IPS-NIHi7 (cell line): Measurements from ENCODE around the gene FOSL1.

Experiments used
- DNase-seq: peaks from one replicate; pipeline ENCODE4 v3.0.0; 2012; ENCODE audit warnings: mixed read lengths; ENCODE audit errors: extremely low spot score

FOSL1 gene

GRCh38 chr11:65882120-65883057 lies 17.8 kb downstream of the FOSL1 start:
- no peak for DNase-seq

GRCh38 chr11:65880844-65881421 lies 19.3 kb downstream of the FOSL1 start:
- no peak for DNase-seq

DNA sequence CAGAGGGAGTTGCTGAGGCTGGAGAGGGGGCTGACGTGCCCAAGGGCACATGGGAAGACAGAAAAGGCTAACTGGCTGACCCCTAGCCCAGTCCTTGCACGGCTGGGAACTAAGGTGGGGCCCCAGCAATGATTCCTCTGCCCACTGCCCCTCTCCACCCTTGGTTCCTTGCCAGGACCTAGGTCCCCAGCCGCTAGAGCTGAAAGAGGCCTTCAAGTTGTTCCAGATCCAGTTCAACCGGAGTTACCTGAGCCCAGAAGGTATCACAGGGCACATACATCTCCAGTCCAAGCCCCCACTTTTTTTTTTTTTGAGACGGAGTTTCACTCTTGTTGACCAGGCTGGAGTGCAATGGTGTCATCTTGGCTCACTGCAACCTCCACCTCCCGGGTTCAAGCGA lies 20.2 kb downstream of the FOSL1 start:
- DNase-seq: no peak

GRCh38 chr11:65879617-65880016 lies 20.6 kb downstream of the FOSL1 start, which contains the start of gene CTSW:
Gene CTSW, plus strand, starts transcription at chr11:65879837. Its CDS starts 18 bp downstream, at chr11:65879855.
- DNase-seq: no peak

DNA sequence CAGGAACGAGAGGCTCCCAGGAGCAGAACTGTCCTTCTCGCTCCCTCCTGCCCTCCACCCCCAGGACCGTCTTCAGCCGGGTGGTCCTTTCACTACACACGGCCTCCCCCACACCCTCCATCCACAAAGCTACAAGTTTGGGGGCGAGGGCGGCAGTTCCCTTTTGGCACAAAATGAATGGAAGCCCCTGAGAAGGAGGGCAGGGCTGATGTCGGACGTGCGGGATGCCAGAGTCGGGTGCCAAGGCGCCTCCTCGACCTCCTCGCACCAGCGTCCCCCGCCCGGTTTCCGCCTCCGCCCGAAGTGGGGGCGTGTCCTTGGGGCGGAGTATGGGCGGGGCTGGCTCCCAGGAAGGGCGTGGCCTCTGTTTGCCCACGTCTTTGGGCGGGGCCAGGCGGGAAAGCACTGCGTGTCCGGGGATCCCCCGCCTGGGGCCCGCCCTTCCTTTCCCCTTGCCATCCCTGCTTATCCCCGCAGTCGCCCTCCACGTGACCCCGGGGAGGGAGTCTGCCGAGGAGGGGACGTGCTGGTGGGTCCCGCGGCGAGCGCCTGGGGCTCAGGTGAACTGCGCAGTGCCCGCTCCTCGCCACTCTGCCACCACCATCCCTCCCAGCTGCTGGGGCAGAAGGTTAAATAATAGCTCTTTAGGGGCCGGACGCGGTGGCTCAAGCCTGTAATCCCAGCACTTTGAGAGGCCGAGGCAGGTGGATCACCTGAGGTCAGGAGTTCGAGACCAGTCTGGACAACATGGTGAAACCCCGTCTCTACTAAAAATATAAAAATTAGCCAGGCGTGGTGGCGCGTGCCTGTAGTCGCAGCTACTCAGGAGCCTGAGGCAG lies 26.7 kb downstream of the FOSL1 start:
- peak; percentile 94 for DNase-seq

DNA sequence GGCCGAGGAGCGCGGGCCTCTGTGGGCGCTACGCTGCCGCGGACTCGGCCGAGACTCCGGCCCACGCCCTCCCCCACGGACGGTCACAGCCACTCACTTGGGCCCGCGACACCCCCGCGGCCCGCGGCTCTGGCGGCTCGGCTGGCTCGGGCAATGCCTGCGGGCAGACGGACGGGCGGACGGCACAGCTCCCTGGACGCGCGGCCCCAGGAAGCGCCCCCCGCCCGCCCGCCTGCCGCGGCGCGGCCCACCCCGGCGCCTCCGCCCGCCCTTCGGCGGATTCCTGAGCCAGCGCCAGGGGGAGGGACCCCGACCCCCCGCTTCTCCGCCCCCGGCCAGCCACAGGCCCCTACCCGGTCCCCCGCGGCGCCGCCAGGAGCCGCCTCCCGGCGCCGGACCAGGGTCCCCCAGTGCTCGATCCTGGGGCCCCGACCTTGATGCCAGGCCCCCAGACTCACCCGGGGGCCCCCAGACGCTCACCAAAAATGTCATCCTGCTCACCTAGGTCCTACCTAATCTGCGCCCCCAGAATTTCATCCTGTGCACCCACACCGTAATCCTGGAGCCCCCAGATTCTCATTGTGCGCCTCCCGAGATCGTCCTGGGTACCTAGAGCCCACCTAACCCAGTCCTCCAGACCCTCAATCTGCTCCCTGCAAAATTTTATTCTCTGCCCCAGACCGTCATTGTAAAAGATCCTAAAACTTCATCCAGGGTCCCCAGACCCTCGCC lies 27.4 kb downstream of the FOSL1 start, which contains the start of gene EFEMP2:
Gene EFEMP2 (minus strand): TSS at position 215 of the 732 bp plus-strand sequence. CDS start 446 bp downstream, outside the sequence.
- peak; percentile 48 for DNase-seq

- peak; percentile 42 for DNase-seq
Measured at GRCh38 chr11:65871811-65872548, 28.2 kb downstream of the FOSL1 start.

DNA sequence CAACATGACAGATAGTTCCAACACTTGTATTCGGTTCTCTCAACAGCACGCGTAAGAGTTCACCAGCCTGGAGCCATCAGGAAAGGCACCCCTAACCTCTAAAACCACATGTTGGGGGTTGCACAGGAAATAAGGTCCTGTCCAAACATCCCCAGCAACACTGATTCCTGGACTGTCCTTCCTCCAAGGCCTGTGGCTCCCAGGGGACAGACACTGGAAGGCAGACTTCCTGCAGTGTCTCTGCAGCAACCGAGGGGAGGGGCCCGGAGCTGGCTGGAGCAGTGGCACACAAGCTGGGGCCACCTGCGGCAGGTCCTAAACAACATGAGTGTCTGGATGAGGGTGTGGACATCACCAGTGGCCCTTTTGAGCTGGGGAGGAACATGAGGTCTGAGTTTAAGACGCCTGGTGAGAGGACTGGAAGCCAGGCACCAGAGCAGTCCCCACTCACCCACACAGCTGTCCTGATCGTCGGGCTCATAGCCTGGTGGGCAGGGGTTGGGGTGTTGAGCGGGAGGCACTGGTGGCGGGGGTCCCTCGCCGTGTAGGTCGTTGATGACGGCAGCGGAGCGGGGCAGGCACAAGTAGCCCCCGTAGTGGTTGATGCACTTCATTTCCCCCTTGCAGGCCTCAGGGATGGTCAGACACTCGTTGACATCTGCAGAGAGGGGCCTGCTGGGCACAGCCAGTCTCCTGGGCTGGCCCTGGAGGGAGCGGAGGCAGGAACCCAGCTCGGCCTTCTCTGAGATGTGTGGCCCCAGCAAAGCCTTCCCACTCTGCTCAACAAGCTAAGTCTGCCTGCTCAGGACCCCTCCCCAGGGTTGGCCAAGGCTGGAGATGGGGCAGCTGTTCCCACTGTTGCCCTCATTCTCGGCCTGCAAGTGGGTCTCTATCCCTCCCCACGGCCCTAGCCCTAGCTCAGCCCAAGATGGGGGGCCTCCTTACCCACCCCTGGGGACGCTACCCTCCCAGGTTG lies 29.2 kb downstream of the FOSL1 start:
- no peak for DNase-seq

- no peak for DNase-seq
Measured at GRCh38 chr11:65870307-65870658, 29.9 kb downstream of the FOSL1 start.

GRCh38 chr11:65869643-65870306 lies 30.4 kb downstream of the FOSL1 start:
- DNase-seq: no peak

GRCh38 chr11:65868907-65869306 lies 31.3 kb downstream of the FOSL1 start:
- no peak for DNase-seq

DNA sequence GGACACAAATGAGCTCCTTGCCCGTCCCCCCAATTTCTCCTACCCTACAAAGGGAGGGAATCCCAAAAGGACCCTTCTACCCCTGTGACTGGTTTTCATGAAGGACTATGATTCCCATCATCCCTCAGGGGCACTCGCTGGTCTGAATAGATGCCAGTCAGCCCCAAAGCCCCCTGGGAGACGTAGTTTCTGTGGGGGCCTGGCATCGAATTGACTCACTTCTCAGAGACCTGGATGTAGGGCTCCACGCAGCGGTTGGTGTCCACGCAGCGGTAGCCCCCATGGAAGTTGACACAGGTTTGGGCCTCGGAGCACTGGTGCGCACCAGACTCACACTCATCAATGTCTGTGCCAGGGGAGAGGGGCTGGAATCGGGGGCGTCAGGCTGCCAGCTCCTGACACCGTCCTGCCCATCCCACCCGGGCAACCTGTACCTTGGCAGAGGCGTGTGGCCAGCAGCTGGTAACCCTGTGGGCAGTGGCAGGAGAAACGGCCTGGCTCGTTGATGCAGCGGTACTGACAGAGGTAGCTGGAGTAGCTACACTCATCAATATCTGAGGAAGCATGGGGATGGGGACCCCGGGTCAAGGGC lies 32.0 kb downstream of the FOSL1 start:
- peak; percentile 78 for DNase-seq

DNA sequence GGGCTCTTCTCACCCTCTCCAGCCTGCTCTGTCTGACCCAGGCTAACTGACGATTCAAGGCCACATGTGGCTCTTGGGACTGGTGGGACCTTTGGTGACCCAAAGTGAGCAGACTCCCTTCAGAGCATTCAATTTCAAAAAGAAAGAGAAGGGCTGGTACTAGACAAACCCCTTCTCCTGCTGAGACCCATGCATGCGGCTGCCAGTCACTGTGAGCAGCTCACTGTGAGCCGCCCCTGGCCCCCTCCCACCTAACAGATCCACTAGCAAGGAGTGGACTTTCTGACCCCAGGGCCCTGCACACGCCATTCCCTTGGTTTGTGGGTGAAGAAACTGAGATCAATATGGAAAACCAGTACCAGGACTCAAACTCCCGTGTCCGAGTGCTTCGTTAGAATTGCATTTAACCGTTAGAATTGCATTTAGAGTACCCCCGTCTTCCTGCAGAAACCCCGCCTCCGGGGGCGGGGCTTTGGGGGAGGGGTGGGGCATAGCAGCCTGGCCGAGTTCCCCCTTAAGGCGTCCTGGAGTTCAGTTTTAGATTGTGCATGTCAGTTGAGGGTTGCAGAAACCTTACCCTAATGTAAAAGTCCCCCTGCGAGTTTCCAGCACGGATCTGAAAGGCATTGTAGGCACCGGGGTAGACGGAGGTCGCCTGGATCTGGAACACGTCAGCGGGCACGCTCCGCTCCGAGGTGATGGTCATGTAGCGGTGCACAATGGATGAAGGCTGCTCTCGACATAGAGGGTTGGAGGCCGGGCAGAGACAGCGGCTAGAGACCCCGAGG lies 32.7 kb downstream of the FOSL1 start:
- DNase-seq: peak; percentile 55

DNA sequence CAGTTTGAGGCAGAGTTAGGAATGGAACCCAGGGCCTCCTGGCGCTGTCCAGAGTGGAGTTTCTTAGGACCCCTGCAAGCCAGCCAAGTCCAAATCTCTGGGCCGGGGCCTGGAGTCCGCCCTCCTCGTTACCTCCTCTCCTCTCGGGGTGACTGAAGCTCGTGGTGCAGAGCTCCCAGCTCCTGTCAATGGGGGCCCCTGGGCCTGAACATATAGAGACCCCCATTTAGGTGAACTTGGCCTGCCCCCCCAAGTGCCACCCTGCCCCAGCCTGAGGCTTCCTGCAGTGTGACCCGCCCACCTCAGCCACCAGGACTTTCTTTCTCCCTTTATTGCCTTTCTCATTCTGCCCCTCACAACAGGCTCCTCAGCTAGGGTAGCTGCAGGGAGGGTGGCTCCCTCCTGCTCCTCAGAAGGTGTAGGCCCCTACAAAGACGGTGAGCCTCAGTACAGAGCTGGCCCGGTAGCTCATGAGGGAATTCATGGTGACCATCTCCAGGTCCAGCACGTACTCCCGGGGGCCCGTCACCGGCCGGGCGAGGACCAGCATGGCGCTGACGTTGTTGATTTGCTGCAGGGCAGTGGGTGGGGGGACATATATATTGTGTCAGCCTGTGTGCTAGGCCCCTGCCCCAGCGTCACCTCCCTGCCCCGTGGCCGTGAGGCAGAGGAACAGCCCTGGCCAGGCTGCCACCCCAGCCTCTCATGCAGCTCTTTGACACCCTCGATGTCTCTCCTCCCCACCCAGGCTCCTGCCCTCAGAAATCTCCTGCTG lies 33.5 kb downstream of the FOSL1 start:
- no peak for DNase-seq

DNA sequence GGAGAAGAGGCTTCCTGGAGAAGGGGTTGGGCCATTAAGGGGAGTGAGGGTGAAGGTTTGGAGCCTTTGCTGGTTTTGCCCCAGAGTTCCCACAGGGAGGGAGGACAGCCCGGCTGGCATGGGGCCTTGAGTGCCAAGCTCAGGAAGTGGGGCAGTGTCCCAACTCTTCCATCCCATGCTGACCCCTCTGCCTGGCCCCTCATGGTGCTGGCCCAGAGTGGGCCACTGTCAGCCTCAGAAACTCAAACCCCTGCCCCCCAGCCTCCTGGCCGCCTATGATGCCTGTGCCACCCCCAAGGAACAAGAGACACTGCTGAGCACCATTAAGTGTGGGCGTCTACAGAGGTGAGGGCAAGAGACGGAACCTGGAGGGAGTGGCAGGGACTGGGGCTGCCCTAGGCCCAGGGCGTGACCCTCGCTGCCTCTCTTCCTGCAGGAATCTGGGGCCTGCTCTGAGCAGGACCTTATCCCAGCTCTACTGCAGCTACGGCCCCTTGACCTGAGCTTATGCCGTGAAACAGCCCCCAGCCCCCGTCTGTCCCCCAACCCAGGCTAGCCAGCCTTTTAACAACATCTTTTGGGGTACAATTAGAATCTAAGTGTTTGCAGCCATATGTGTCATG lies 34.5 kb downstream of the FOSL1 start:
- no peak for DNase-seq

DNA sequence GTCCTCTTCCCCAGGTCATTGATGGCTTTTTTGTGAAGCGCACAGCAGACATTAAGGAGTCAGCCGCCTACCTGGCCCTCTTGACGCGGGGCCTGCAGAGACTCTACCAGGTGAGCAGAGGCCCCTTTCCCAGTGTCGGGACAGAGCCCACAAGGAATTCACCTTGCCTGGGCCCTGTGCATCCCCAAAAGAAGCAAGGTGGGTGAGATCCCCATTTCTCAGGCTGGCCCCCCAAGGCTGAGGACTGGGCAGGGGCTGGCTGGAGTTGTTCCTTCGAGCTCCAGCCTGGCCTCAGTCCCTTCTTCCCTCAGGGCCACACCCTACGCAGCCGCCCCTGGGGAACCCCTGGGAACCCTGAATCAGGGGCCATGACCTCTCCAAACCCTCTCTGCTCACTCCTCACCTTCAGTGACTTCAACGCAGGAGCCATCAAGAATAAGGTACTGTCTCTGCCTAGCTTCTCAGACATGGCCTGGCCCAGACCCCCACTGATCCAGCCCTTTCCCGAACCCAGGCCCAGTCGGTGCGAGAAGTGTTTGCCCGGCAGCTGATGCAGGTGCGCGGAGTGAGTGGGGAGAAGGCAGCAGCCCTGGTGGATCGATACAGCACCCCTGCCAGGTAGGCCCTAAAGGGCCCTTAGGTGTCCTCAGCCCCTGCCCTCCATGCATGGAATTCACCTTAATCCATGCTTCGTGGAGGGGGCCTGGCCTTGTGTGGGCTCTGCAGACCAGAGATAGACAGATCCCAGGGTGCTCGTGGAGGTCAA lies 35.3 kb downstream of the FOSL1 start:
- no peak for DNase-seq
